ENCODE data around the gene KCNJ15.

The KCNJ15 gene

DNA sequence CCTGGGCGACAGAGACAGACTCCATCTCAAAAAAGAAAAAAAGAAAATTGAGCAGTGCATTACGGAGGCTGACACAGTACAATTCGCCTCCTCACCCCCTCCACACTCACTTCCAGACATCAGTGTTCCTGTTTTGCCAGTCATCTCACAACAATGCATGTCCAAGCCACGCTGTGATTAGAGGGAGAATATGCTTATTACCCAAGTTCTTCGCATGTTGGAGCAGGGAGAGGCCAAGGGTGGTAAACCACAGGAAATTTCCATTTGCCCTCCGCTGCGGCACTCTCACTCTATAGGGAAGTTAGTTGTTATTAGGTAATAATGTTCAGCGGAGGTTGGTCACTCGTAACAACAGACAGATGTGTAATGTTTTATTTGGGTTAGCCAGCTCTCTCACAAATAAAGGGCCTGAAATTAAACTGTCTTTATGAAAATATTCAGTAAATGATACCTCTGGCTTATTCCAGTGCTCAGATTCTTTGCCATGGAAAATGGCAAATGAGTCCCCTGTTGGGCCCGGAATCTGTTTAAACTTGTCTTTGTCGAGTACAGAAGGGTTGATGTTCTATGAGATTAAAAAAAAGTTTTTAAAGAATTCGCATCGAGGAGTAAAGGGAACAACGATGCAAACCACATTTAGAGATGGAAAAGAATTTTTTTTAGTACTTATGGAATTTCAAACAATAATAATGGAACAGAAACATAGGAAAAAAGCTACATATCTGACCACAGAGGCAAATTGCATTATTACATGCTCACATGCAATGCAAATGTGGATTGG lies 33.1 kb downstream of the KCNJ15 start:
- peak overlapping the region; percentile 80 for H3K9ac ChIP-seq (ENCODE audit: low read depth, low read length)
- H3K27me3 ChIP-seq (ENCODE audit: control insufficient read depth, insufficient read depth, low read length) = no peaks in the 10 kb centered on the region
- H3K4me2 ChIP-seq (ENCODE audit: low read length) = peak overlapping the region; percentile 24
- H3K9me3 ChIP-seq (replicated peaks; ENCODE audit: low read length) = no peaks in the 10 kb centered on the region
- H3K36me3 ChIP-seq (ENCODE audit: insufficient read depth, low read length) = no peaks in the 10 kb centered on the region
- no peak overlapping the region for H3K4me3 ChIP-seq (ENCODE audit: low read length)
- peaks cover 80% of the 10 kb centered on the region for H3K4me1 ChIP-seq (ENCODE audit: control insufficient read depth, insufficient read depth, low read length)

- no peaks in the 10 kb centered on the region for H3K27me3 ChIP-seq (ENCODE audit: control insufficient read depth, insufficient read depth, low read length)
- H3K4me2 ChIP-seq (ENCODE audit: low read length) = no peak overlapping the region
- no peaks in the 10 kb centered on the region for H3K9me3 ChIP-seq (replicated peaks; ENCODE audit: low read length)
- H3K4me1 ChIP-seq (ENCODE audit: control insufficient read depth, insufficient read depth, low read length) = peaks cover 89% of the 10 kb centered on the region
- no peak overlapping the region for H3K4me3 ChIP-seq (ENCODE audit: low read length)
- no peaks in the 10 kb centered on the region for H3K36me3 ChIP-seq (ENCODE audit: insufficient read depth, low read length)
- H3K9ac ChIP-seq (ENCODE audit: low read depth, low read length) = peak overlapping the region; percentile 80
Observed at GRCh38 chr21:38290809-38291208, 34.0 kb downstream of the KCNJ15 start.

- no peak overlapping the region for H3K4me3 ChIP-seq (ENCODE audit: low read length)
- H3K9ac ChIP-seq (ENCODE audit: low read depth, low read length) = peak overlapping the region; percentile 80
- H3K4me1 ChIP-seq (ENCODE audit: control insufficient read depth, insufficient read depth, low read length) = peaks cover 91% of the 10 kb centered on the region
- H3K4me2 ChIP-seq (ENCODE audit: low read length) = no peak overlapping the region
- no peaks in the 10 kb centered on the region for H3K27me3 ChIP-seq (ENCODE audit: control insufficient read depth, insufficient read depth, low read length)
- no peaks in the 10 kb centered on the region for H3K9me3 ChIP-seq (replicated peaks; ENCODE audit: low read length)
- H3K36me3 ChIP-seq (ENCODE audit: insufficient read depth, low read length) = no peaks in the 10 kb centered on the region
Observed at GRCh38 chr21:38291874-38292273, 35.1 kb downstream of the KCNJ15 start.

GRCh38 chr21:38293113-38293512 lies 36.3 kb downstream of the KCNJ15 start:
- Histone ChIP-seq H3K4me1 (ENCODE audit: control insufficient read depth, insufficient read depth, low read length) (peaks cover 92% of the 10 kb centered on the region), H3K4me2 (ENCODE audit: low read length) (no peak overlapping the region), H3K9ac (ENCODE audit: low read depth, low read length) (no peak overlapping the region), H3K9me3 (replicated peaks; ENCODE audit: low read length) (no peaks in the 10 kb centered on the region), H3K4me3 (ENCODE audit: low read length) (no peak overlapping the region), H3K27me3 (ENCODE audit: control insufficient read depth, insufficient read depth, low read length) (no peaks in the 10 kb centered on the region), H3K36me3 (ENCODE audit: insufficient read depth, low read length) (no peaks in the 10 kb centered on the region)

DNA sequence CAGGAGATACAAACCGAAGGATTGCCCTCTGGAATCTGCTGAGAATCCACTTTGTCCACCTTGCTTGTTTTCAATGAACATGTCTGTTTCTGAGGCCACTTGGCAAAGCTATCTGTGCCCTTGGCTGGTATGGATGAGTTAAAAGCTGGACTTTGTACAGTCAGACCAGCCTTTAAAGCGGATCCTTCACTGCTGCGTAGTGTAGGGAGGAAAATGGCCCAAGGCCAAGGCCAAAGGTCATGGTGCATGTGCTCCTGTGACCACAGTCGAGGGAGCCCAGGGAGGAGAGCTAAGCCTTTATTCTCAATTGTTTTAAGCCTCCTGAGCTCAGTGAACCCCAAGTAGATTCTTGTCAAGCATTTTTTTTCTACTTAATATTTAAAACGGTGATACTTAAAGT lies 37.0 kb downstream of the KCNJ15 start:
- peaks cover 92% of the 10 kb centered on the region for H3K4me1 ChIP-seq (ENCODE audit: control insufficient read depth, insufficient read depth, low read length)
- no peak overlapping the region for H3K4me2 ChIP-seq (ENCODE audit: low read length)
- H3K4me3 ChIP-seq (ENCODE audit: low read length) = no peak overlapping the region
- H3K27me3 ChIP-seq (ENCODE audit: control insufficient read depth, insufficient read depth, low read length) = no peaks in the 10 kb centered on the region
- no peaks in the 10 kb centered on the region for H3K9me3 ChIP-seq (replicated peaks; ENCODE audit: low read length)
- no peaks in the 10 kb centered on the region for H3K36me3 ChIP-seq (ENCODE audit: insufficient read depth, low read length)
- H3K9ac ChIP-seq (ENCODE audit: low read depth, low read length) = no peak overlapping the region

DNA sequence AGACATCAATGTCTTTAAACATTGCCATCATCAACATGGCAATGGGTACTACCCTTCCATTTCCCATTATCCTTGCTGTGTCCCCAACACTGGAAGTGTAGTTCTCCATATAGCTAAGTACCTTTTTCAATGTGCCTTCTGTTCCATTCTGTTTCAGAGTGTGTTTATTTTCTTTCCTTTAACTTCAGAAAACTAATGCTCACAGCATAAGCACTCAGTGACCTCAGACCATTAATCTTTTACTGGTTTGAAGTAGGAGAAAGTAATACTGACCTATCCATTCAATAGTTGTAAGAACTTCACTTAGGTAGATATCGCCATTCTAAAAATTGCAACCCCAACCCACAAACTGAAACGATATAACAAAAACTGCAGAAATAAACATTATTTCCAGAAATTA lies 37.8 kb downstream of the KCNJ15 start:
- Histone ChIP-seq H3K4me2 (ENCODE audit: low read length) (no peak overlapping the region), H3K9ac (ENCODE audit: low read depth, low read length) (no peak overlapping the region), H3K27me3 (ENCODE audit: control insufficient read depth, insufficient read depth, low read length) (no peaks in the 10 kb centered on the region), H3K9me3 (replicated peaks; ENCODE audit: low read length) (no peaks in the 10 kb centered on the region), H3K36me3 (ENCODE audit: insufficient read depth, low read length) (no peaks in the 10 kb centered on the region), H3K4me3 (ENCODE audit: low read length) (no peak overlapping the region), H3K4me1 (ENCODE audit: control insufficient read depth, insufficient read depth, low read length) (peaks cover 88% of the 10 kb centered on the region)

DNA sequence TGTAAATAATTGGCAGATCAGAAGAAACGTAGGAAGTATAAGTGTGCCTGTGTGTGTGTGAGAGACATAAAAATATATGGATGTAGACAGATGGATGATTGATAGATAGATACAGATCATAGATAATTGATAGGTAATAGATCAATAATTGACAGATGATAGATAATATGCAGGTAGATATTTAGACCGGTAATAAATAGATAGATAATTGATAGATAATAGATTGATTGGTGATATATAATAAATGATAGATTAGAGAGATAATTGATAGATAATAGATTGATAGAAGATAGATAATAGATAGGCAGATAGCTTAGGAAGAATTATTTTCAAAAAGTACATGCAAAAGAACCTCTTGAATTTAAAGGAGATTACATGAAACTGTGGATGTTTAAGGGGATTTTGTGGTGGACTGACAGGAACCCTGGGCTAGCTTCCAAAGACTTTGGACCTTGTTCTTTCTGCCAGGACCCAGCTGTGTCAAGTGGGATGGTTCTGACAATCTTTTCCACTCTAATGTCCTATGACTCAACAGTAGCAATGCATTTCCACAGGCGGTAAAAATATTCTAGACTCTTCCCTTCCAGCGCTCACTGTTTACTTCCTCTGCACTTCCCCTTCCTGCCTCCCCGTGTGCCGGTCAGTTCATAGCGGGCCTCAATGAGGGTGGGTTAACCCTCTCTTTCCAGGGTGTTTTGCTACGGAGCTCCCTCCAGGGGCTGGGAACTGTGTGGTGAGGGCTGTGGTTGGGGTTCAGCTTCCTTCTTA lies 39.4 kb downstream of the KCNJ15 start:
- Histone ChIP-seq H3K36me3 (ENCODE audit: insufficient read depth, low read length) (no peaks in the 10 kb centered on the region), H3K4me2 (ENCODE audit: low read length) (peak overlapping the region; percentile 42), H3K9ac (ENCODE audit: low read depth, low read length) (peak overlapping the region; percentile 76), H3K27me3 (ENCODE audit: control insufficient read depth, insufficient read depth, low read length) (no peaks in the 10 kb centered on the region), H3K9me3 (replicated peaks; ENCODE audit: low read length) (no peaks in the 10 kb centered on the region), H3K4me1 (ENCODE audit: control insufficient read depth, insufficient read depth, low read length) (peaks cover 91% of the 10 kb centered on the region), H3K4me3 (ENCODE audit: low read length) (peak overlapping the region; percentile 42)

DNA sequence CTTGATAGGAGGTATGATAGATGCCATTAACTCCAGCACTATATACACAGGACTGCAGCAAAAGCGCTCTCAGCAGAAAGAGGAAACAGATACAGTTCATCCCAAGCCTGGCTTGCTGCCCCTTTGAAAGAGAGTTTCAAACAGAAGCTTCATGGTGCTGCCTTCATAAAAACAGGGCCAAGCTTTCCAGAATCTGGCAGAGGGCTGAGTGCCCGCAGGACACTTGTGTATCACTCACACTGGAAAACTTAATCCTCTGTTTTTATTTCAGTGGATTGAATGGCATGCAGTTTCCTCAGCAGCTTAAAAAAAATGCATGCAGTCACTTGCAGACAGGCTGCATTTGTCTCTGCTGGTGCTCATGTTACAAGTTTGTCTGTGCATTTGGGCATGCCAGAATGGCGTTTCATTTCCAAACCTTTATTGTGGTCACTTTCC lies 40.4 kb downstream of the KCNJ15 start:
- Histone ChIP-seq H3K27me3 (ENCODE audit: control insufficient read depth, insufficient read depth, low read length) (no peaks in the 10 kb centered on the region), H3K4me2 (ENCODE audit: low read length) (peak overlapping the region; percentile 42), H3K36me3 (ENCODE audit: insufficient read depth, low read length) (no peaks in the 10 kb centered on the region), H3K4me1 (ENCODE audit: control insufficient read depth, insufficient read depth, low read length) (peaks cover 91% of the 10 kb centered on the region), H3K4me3 (ENCODE audit: low read length) (peak overlapping the region; percentile 42), H3K9me3 (replicated peaks; ENCODE audit: low read length) (no peaks in the 10 kb centered on the region), H3K9ac (ENCODE audit: low read depth, low read length) (peak overlapping the region; percentile 76)

DNA sequence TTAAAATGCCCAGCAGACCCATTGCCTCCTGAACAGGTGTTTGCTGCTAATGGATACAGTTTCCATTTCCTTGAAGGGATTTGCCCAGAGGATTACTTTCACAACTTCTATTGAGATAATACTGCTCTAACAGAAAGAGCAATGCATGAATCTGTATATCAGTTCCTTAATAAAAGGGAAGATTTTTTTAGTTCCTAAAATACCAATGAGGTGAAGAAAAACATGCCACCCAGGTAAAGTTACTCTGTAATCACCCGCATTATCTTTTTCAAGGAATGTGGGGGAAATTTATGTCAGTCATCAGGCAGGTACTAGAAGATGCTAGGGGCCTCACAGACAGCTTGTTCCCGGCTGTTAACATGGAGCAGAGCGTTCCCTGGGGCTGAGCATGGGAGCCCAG lies 41.1 kb downstream of the KCNJ15 start:
- Histone ChIP-seq H3K9me3 (replicated peaks; ENCODE audit: low read length) (no peaks in the 10 kb centered on the region), H3K4me2 (ENCODE audit: low read length) (peak overlapping the region; percentile 42), H3K4me3 (ENCODE audit: low read length) (no peak overlapping the region), H3K9ac (ENCODE audit: low read depth, low read length) (peak overlapping the region; percentile 65), H3K27me3 (ENCODE audit: control insufficient read depth, insufficient read depth, low read length) (no peaks in the 10 kb centered on the region), H3K4me1 (ENCODE audit: control insufficient read depth, insufficient read depth, low read length) (peaks cover 91% of the 10 kb centered on the region), H3K36me3 (ENCODE audit: insufficient read depth, low read length) (no peaks in the 10 kb centered on the region)

- peaks cover 88% of the 10 kb centered on the region for H3K4me1 ChIP-seq (ENCODE audit: control insufficient read depth, insufficient read depth, low read length)
- H3K27me3 ChIP-seq (ENCODE audit: control insufficient read depth, insufficient read depth, low read length) = no peaks in the 10 kb centered on the region
- no peaks in the 10 kb centered on the region for H3K36me3 ChIP-seq (ENCODE audit: insufficient read depth, low read length)
- no peak overlapping the region for H3K9ac ChIP-seq (ENCODE audit: low read depth, low read length)
- H3K4me2 ChIP-seq (ENCODE audit: low read length) = no peak overlapping the region
- H3K4me3 ChIP-seq (ENCODE audit: low read length) = no peak overlapping the region
- H3K9me3 ChIP-seq (replicated peaks; ENCODE audit: low read length) = no peaks in the 10 kb centered on the region
Observed at GRCh38 chr21:38298832-38299231, 42.0 kb downstream of the KCNJ15 start.

DNA sequence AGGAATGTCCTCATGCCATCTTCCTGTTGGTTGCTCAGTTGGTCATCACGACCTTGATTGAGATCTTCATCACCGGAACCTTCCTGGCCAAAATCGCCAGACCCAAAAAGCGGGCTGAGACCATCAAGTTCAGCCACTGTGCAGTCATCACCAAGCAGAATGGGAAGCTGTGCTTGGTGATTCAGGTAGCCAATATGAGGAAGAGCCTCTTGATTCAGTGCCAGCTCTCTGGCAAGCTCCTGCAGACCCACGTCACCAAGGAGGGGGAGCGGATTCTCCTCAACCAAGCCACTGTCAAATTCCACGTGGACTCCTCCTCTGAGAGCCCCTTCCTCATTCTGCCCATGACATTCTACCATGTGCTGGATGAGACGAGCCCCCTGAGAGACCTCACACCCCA lies 42.9 kb downstream of the KCNJ15 start:
- H3K36me3 ChIP-seq (ENCODE audit: insufficient read depth, low read length) = no peaks in the 10 kb centered on the region
- no peaks in the 10 kb centered on the region for H3K9me3 ChIP-seq (replicated peaks; ENCODE audit: low read length)
- peaks cover 83% of the 10 kb centered on the region for H3K4me1 ChIP-seq (ENCODE audit: control insufficient read depth, insufficient read depth, low read length)
- no peak overlapping the region for H3K4me2 ChIP-seq (ENCODE audit: low read length)
- H3K4me3 ChIP-seq (ENCODE audit: low read length) = no peak overlapping the region
- no peaks in the 10 kb centered on the region for H3K27me3 ChIP-seq (ENCODE audit: control insufficient read depth, insufficient read depth, low read length)
- no peak overlapping the region for H3K9ac ChIP-seq (ENCODE audit: low read depth, low read length)

Data from skeletal muscle satellite cell (primary cell).